Measurements from ENCODE around the gene TPT1.
"Not testable (repeated sequence)": the region's sequence is repeated elsewhere in the genome, so short reads cannot be mapped to it uniquely, and the experiment has no call there.

The TPT1 gene

GRCh38 chr13:45369116-45369515, 28.1 kb upstream of the TPT1 start:
- intact Hi-C loops (cut with DNase I) = no loop called here
- peak in 29 of 42 donors; percentile 5 to 86 (median 37) for DNase-seq

- intact Hi-C loops (cut with DNase I) = no loop called here
- DNase-seq = no peak
Measured at GRCh38 chr13:45368571-45368970, 27.6 kb upstream of the TPT1 start.

- intact Hi-C loops (cut with DNase I) = no loop called here
- no peak for DNase-seq
Measured at GRCh38 chr13:45368005-45368404, 27.0 kb upstream of the TPT1 start.

GRCh38 chr13:45367358-45367757, 26.4 kb upstream of the TPT1 start:
- DNase-seq = peak in 41 of 42 donors; percentile 21 to 91 (median 60)
- intact Hi-C loops (cut with DNase I) = no loop called here

- no peak for DNase-seq
- intact Hi-C loops (cut with DNase I) = no loop called here
Measured at GRCh38 chr13:45365558-45365885, 24.5 kb upstream of the TPT1 start.

- DNase-seq = peak in 22 of 42 donors; percentile 4 to 61 (median 32)
- intact Hi-C loops (cut with DNase I) = no loop called here
Measured at GRCh38 chr13:45364876-45365557, 24.0 kb upstream of the TPT1 start.

GRCh38 chr13:45362939-45363338, 22.0 kb upstream of the TPT1 start:
- intact Hi-C loops (cut with DNase I) = no loop called here
- no peak for DNase-seq

- DNase-seq = no peak
- intact Hi-C loops (cut with DNase I) = no loop called here
Measured at GRCh38 chr13:45361596-45362206, 20.7 kb upstream of the TPT1 start.

- intact Hi-C loops (cut with DNase I) = no loop called here
- no peak for DNase-seq
Measured at GRCh38 chr13:45356966-45357672, 16.1 kb upstream of the TPT1 start.

GRCh38 chr13:45353895-45354294, 12.9 kb upstream of the TPT1 start:
- intact Hi-C loops (cut with DNase I) = no loop called here
- DNase-seq = no peak

- DNase-seq = peak in 9 of 42 donors; percentile 13 to 57 (median 43)
- intact Hi-C loops (cut with DNase I) = no loop called here
Measured at GRCh38 chr13:45352031-45352430, 11.0 kb upstream of the TPT1 start.

GRCh38 chr13:45350152-45350551, 9.2 kb upstream of the TPT1 start:
- intact Hi-C loops (cut with DNase I) = no loop called here
- DNase-seq = no peak

- intact Hi-C loops (cut with DNase I) = loop anchor here (10.0 kb wide), 1 partner anchor 775 kb away; the partner anchor contains the start of gene TSC22D1
Measured at GRCh38 chr13:45349438-45349837, 8.5 kb upstream of the TPT1 start.

GRCh38 chr13:45344064-45344463, 3.1 kb upstream of the TPT1 start:
- DNase-seq = not testable (repeated sequence)
- intact Hi-C loops (cut with DNase I) = loop anchor here (10.0 kb wide), 1 partner anchor 769 kb away; the partner anchor contains the start of gene TSC22D1

More at GRCh38 chr13:45349438-45349837, 8.5 kb upstream of the TPT1 start:
- no peak for DNase-seq

GRCh38 chr13:45343102-45343501, 2.1 kb upstream of the TPT1 start:
- DNase-seq = not testable (repeated sequence)
- intact Hi-C loops (cut with DNase I) = loop anchor here (10.0 kb wide), 1 partner anchor 768 kb away; the partner anchor contains the start of gene TSC22D1

- intact Hi-C loops (cut with DNase I) = loop anchor here (10.0 kb wide), 1 partner anchor 768 kb away; the partner anchor contains the start of gene TSC22D1
- DNase-seq = not testable (repeated sequence)
Measured at GRCh38 chr13:45342668-45343067, 1.7 kb upstream of the TPT1 start.

GRCh38 chr13:45341799-45342500, 967 bp upstream of the TPT1 start:
- peak in 3 of 42 donors; percentile 19 to 40 (median 20) for DNase-seq
- intact Hi-C loops (cut with DNase I) = loop anchor here (10.0 kb wide), 1 partner anchor 767 kb away; the partner anchor contains the start of gene TSC22D1

GRCh38 chr13:45340422-45341033, 455 bp downstream of the TPT1 start:
- intact Hi-C loops (cut with DNase I) = loop anchor here (10.0 kb wide), 1 partner anchor 766 kb away; the partner anchor contains the start of gene TSC22D1
- peak; percentile 71 to 96 (median 89) for DNase-seq

- intact Hi-C loops (cut with DNase I) = loop anchor here (10.0 kb wide), 1 partner anchor 765 kb away; the partner anchor contains the start of gene TSC22D1
- peak in 1 of 42 donors; percentile 29 for DNase-seq
Measured at GRCh38 chr13:45339867-45340266, 1.1 kb downstream of the TPT1 start.
